Measurements from ENCODE around the gene AIP.

- peak; percentile 89 to 97 for TF ChIP-seq POLR2A (IDR thresholded peaks at IDR 0.05)
- TF ChIP-seq CTCF (IDR thresholded peaks at IDR 0.05), result peak in 3 of 6 experiments; percentile 0 to 27 (median 25)
These were observed 25.1 kb downstream of the AIP start, which contains the start of gene CDK2AP2 for GRCh38 chr11:67507864-67508485.
